Measurements from ENCODE around the gene NISCH. TPM values are rescaled to one million over a fixed set of nuclear protein-coding genes. Genes with fewer than 3 reads are reported as not detected.

The NISCH gene
- total and polyA plus RNA-seq, 2 of the 8 experiments (the other 6 are each of a cell fraction or from before 2014, with no cell fraction given): 71.2 to 71.9 TPM

DNA sequence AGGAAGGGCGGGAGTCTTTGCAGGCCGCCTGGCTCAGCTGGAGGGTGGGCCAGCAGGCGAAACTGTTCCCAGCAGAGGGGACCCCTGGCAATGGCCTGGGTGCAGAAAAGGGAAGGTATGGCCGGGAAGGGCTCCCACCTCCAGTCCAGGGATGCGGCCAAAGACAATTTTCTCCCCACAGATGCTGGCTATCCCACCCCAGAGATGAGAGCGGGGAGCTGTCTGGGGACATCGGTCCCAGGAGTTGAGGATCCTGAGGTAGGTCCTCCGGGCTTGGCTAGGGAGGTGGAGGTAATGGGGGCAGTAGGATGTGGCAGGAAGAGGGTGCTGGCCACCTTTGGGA is 12.2 kb upstream of the NISCH start:
- Histone ChIP-seq H3K56ac (replicated peaks; ENCODE audit: insufficient read length, low read depth, low read length) (no peak overlapping the region), H3K4me2 (ENCODE audit: insufficient read depth in 1 of 2, low read depth in 2 of 2, low read length in 2 of 2) (no peak overlapping the region), H2BK120ac (replicated peaks; ENCODE audit: low read depth, low read length) (no peak overlapping the region), H4K91ac (replicated peaks; ENCODE audit: insufficient read length, low read length) (no peak overlapping the region), H3K9ac (replicated peaks in 1 of 4; ENCODE audit: extremely low read depth in 1 of 4, low read depth in 3 of 4, low read length in 3 of 4) (no peak overlapping the region), H3K27ac (ENCODE audit: low read depth, low read length) (no peak overlapping the region), H4K8ac (ENCODE audit: extremely low read depth, insufficient read depth, low read length) (no peak overlapping the region), H3K4me1 (replicated peaks in 1 of 4; ENCODE audit: control insufficient read depth in 3 of 4, insufficient read depth in 4 of 4, low read length in 3 of 4) (peaks cover 0 to 10% (median 4%) of the 10 kb centered on the region in 4 experiments; a peak in 4 of 7 replicates), H3K18ac (ENCODE audit: extremely low read depth, low read length) (no peak overlapping the region), H2BK5ac (ENCODE audit: low read depth, low read length) (no peak overlapping the region), H3K27me3 (replicated peaks in 1 of 4; ENCODE audit: control insufficient read depth in 3 of 4, extremely low read depth in 1 of 4, insufficient read depth in 3 of 4, low read length in 3 of 4) (0 out of 7 replicates have a peak, but pooled peaks cover 0 to 2% (median 0%) of the 10 kb centered on the region in 4 experiments), H4K5ac (ENCODE audit: insufficient read length, low read depth, low read length) (no peak overlapping the region), H3K79me1 (ENCODE audit: low read depth, low read length) (peaks cover 3% of the 10 kb centered on the region; the same call in 1 of the 2 replicates), H2AFZ (ENCODE audit: low read length) (no peak overlapping the region), H3K4me3 (ENCODE audit: extremely low read depth in 1 of 4, insufficient read depth in 2 of 4, low read depth in 3 of 4, low read length in 4 of 4) (no peak overlapping the region), H3K36me3 (ENCODE audit: control insufficient read depth in 2 of 4, insufficient read depth in 4 of 4, low read length in 3 of 4) (no peaks in the 10 kb centered on the region), H2AK5ac (ENCODE audit: low read depth, low read length) (no peak overlapping the region), H3K23me2 (ENCODE audit: low read depth, low read length) (peaks cover 4% of the 10 kb centered on the region; the same call in 1 of the 2 replicates), H3K23ac (ENCODE audit: insufficient read length) (no peak overlapping the region), H3K79me2 (ENCODE audit: control insufficient read depth in 1 of 2, insufficient read depth in 2 of 2, low read length in 2 of 2) (no peaks in the 10 kb centered on the region), H3K9me3 (ENCODE audit: insufficient read depth in 2 of 2, low read depth in 1 of 2, low read length in 1 of 2) (no peaks in the 10 kb centered on the region), H3K4ac (replicated peaks; ENCODE audit: insufficient read length, low read depth, low read length) (no peak overlapping the region), H2BK20ac (ENCODE audit: low read length) (no peak overlapping the region), H2BK15ac (ENCODE audit: low read length) (no peak overlapping the region), H2BK12ac (ENCODE audit: low read depth, low read length) (0 out of 2 replicates have a peak overlapping the region, but pooled peaks have one; percentile 9), H4K20me1 (replicated peaks in 1 of 2; ENCODE audit: control insufficient read depth in 1 of 2, insufficient read depth in 2 of 2, low read length in 2 of 2) (no peaks in the 10 kb centered on the region), H3K14ac (ENCODE audit: insufficient read length) (no peak overlapping the region)
- TF ChIP-seq SIX5 (IDR thresholded peaks at IDR 0.05; ENCODE audit: low read depth, low read length): no peak
- TF ChIP-seq TBP (IDR thresholded peaks at IDR 0.05; ENCODE audit: low read depth, low read length): no peak
- TF ChIP-seq ASH2L (IDR thresholded peaks at IDR 0.05; ENCODE audit: low read length): no peak
- no peak for TF ChIP-seq SP2 (IDR thresholded peaks at IDR 0.05; ENCODE audit: low read length)
- TF ChIP-seq RBBP5 (IDR thresholded peaks at IDR 0.05; ENCODE audit: borderline replicate concordance, low read depth, low read length): no peak
- no peak for TF ChIP-seq CBX8 (IDR thresholded peaks at IDR 0.05; ENCODE audit: borderline replicate concordance, low read depth, low read length)
- TF ChIP-seq GABPA (IDR thresholded peaks at IDR 0.05; ENCODE audit: borderline replicate concordance, insufficient read depth, low read length): no peak
- TF ChIP-seq POLR2AphosphoS5 (IDR thresholded peaks at IDR 0.05; ENCODE audit: low read depth, low read length): no peak
- TF ChIP-seq BRCA1 (IDR thresholded peaks at IDR 0.05; ENCODE audit: low read depth, low read length): no peak
- no peak for TF ChIP-seq TEAD4 (IDR thresholded peaks at IDR 0.05; ENCODE audit: low read depth, low read length)
- ChIA-PET POLR2A (ENCODE audit: partially characterized antibody) (interaction anchor here (1.6 to 12.3 kb wide), 4 partner anchors 10 to 43 kb away, joined by 3 to 112 read pairs (median 10); partner anchors contain the start of gene TNNC1), CTCF (ENCODE audit: partially characterized antibody) (interaction anchor here (3.9 to 12.8 kb wide), 3 partner anchors 10 to 57 kb away, joined by 13 to 109 read pairs (median 45); partner anchors contain the start of gene TNNC1)
- 91% methylated on average over 8 of the region's 8 CpGs; no CpG with 5 or more reads in 1 of the 2 experiments for WGBS, 2 experiments (ENCODE audit: extremely low coverage in 1 of 2, insufficient coverage in 1 of 2, insufficient read length in 1 of 2, insufficient replicate concordance in 2 of 2, low coverage in 1 of 2, low lambda C conversion rate in 2 of 2, missing lambda C conversion rate in 1 of 2)
- FAIRE-seq (no peak), DNase-seq (ENCODE audit: low read depth in 1 of 2, low spot score in 2 of 2) (no peak)

Data from H1 (cell line).